OCI-LY7 (cell line): ENCODE results near the gene COX7A2L. TPM values are rescaled to one million over a fixed set of nuclear protein-coding genes. Genes with fewer than 3 reads are reported as not detected.

Source experiments
- BruUV-seq: library from RNA; stranded (reverse); fragments of 400-500 nt; replicated peaks from 2 replicates; lab custom pipeline; 2021; lab: Mats Ljungman, UMichigan
- CTCF ChIA-PET: fragments of 300-600 bp; sonication (Branson Sonifier 250); formaldehyde crosslinking; loops from one replicate; lab custom pipeline; 2022; ENCODE audit warnings: antibody characterized with exemption; ENCODE audit not compliant: unreplicated experiment; lab: Charles Lee
- POLR2A ChIA-PET: fragments of 300-600 bp; sonication (Branson Sonifier 250); formaldehyde crosslinking; loops from one replicate; lab custom pipeline; 2022; ENCODE audit warnings: antibody characterized with exemption; lab: Charles Lee
- DNase-seq: peaks from one replicate; pipeline ENCODE4 v3.0.0-alpha.2; 2015; ENCODE audit warnings: low spot score
- H2AFZ ChIP-seq: fragments of 200-600 bp; sonication (generic), shearing (Covaris generic); 2 replicates; pipeline ENCODE4 v1.6.1; 2014; ENCODE audit warnings: mild to moderate bottlenecking, antibody characterized with exemption, low read length, moderate library complexity
- H3K27ac ChIP-seq: fragments of 200-600 bp; sonication (generic); 2 replicates; pipeline ENCODE4 v1.5.1; 2014; ENCODE audit warnings: mixed run types, low read depth, mild to moderate bottlenecking, moderate library complexity, low read length, inconsistent platforms; ENCODE audit not compliant: poor library complexity, severe bottlenecking
- H3K36me3 ChIP-seq: fragments of 200-600 bp; sonication (generic); 2 replicates; pipeline ENCODE4 v1.6.1; 2014; ENCODE audit warnings: mild to moderate bottlenecking, antibody characterized with exemption, low read length, moderate library complexity, mixed read lengths; ENCODE audit not compliant: insufficient read depth
- H3K4me1 ChIP-seq: fragments of 200-600 bp; sonication (generic); 2 replicates; pipeline ENCODE4 v1.5.1; 2014; ENCODE audit warnings: mild to moderate bottlenecking, low read length; ENCODE audit not compliant: insufficient read depth, poor library complexity, severe bottlenecking
- H3K4me2 ChIP-seq: fragments of 200-600 bp; sonication (generic); 2 replicates; pipeline ENCODE4 v1.6.1; 2014; ENCODE audit warnings: mild to moderate bottlenecking, low read length
- H3K4me3 ChIP-seq: fragments of 200-600 bp; sonication (generic); 2 replicates; pipeline ENCODE4 v1.5.1; 2014; ENCODE audit warnings: mild to moderate bottlenecking, low read depth, low read length; ENCODE audit not compliant: poor library complexity, severe bottlenecking
- H3K79me2 ChIP-seq: fragments of 200-600 bp; sonication (generic); 2 replicates; pipeline ENCODE4 v1.6.1; 2016; ENCODE audit warnings: low read depth, mild to moderate bottlenecking, low read length, moderate library complexity, mixed read lengths; ENCODE audit not compliant: insufficient read depth
- H3K9me2 ChIP-seq: fragments of 200-600 bp; sonication (generic); 2 replicates; pipeline ENCODE4 v1.6.1; 2016; ENCODE audit warnings: mild to moderate bottlenecking, low read length, mixed read lengths; ENCODE audit not compliant: insufficient read depth
- H3K9me3 ChIP-seq: fragments of 200-600 bp; sonication (generic); 2 replicates; pipeline ENCODE4 v1.6.1; 2014; ENCODE audit warnings: mild to moderate bottlenecking, mixed run types, low read length, mixed read lengths
- H4K20me1 ChIP-seq: fragments of 200-600 bp; sonication (generic); 2 replicates; pipeline ENCODE4 v1.6.1; 2014; ENCODE audit warnings: mild to moderate bottlenecking, antibody characterized with exemption, low read length, moderate library complexity, mixed read lengths; ENCODE audit not compliant: insufficient read depth
- EZH2phosphoT487 ChIP-seq: fragments of 200-600 bp; sonication (generic); IDR thresholded peaks from 2 replicates; pipeline ENCODE4 v1.6.1; 2018; ENCODE audit warnings: low read depth, borderline replicate concordance, mild to moderate bottlenecking, mixed run types, antibody characterized with exemption, low read length, moderate library complexity, mixed read lengths
- intact Hi-C: fragments of 100-400 bp; cut with micrococcal nuclease; formaldehyde crosslinking; loops from one replicate; pipeline ENCODE4 v1.10.0; 2022; ENCODE audit not compliant: unreplicated experiment
- total RNA-seq, 2 experiments: library from RNA; depleted of rRNA in 1 of 2; stranded (reverse); fragments of >200 nt in 1 of 2; shearing (Covaris generic) in 1 of 2; gene quantifications; 2 replicates each; pipeline ENCODE4 v1.2.3, GENCODE V29; 2014 to 2022
- TF ChIP-seq, protein P1 (sequence below): fragments of 200-600 bp; sonication (generic); conservative IDR thresholded peaks from 2 replicates; pipeline ENCODE4 v1.5.1; 2014; ENCODE audit warnings: mild to moderate bottlenecking, antibody characterized with exemption, low read length, moderate library complexity, mixed read lengths

COX7A2L gene
- total RNA-seq, 2 experiments from 2014 or later, result 118 to 121 TPM

DNA sequence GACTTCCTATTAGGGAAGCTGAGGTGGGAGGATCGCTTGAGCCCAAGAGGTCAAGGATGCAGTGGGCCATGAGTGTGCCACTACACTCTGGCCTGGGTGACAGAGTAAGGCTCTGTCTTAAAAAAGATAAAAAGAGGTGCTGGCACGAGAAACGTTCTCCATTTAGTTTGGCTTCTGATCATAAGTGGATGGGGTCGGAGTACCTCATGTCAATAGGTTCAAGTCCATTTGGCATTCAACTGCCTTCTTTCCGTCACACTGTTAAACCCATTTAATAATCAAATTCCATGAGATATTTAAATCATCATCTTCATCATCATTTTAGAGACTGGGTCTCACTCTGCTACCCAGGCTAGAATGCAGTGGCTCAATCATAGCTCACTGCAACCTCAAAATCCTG lies 9.2 kb downstream of the COX7A2L start:
- Histone ChIP-seq H3K79me2 (peaks cover 43% of the 10 kb centered on the region), H3K4me3 (no peak overlapping the region), H3K9me2 (no peaks in the 10 kb centered on the region), H3K4me1 (no peaks in the 10 kb centered on the region), H3K36me3 (peaks cover 77% of the 10 kb centered on the region), H3K9me3 (no peaks in the 10 kb centered on the region), H3K4me2 (no peak overlapping the region), H3K27ac (no peak overlapping the region), H4K20me1 (peaks cover 3% of the 10 kb centered on the region; the same call in 1 of the 2 replicates), H2AFZ (no peak overlapping the region)
- no TSS peak for BruUV-seq
- no peak for DNase-seq
- TF ChIP-seq, protein P1, sequence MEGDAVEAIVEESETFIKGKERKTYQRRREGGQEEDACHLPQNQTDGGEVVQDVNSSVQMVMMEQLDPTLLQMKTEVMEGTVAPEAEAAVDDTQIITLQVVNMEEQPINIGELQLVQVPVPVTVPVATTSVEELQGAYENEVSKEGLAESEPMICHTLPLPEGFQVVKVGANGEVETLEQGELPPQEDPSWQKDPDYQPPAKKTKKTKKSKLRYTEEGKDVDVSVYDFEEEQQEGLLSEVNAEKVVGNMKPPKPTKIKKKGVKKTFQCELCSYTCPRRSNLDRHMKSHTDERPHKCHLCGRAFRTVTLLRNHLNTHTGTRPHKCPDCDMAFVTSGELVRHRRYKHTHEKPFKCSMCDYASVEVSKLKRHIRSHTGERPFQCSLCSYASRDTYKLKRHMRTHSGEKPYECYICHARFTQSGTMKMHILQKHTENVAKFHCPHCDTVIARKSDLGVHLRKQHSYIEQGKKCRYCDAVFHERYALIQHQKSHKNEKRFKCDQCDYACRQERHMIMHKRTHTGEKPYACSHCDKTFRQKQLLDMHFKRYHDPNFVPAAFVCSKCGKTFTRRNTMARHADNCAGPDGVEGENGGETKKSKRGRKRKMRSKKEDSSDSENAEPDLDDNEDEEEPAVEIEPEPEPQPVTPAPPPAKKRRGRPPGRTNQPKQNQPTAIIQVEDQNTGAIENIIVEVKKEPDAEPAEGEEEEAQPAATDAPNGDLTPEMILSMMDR, result no peak
- no peak for TF ChIP-seq EZH2phosphoT487
- ChIA-PET CTCF (no interaction called here), POLR2A (interaction anchor here (0.5 kb wide), 1 partner anchor 145 kb away, joined by 3 read pairs; no protein-coding TSS in a partner anchor)
- intact Hi-C loops, result no loop called here

DNA sequence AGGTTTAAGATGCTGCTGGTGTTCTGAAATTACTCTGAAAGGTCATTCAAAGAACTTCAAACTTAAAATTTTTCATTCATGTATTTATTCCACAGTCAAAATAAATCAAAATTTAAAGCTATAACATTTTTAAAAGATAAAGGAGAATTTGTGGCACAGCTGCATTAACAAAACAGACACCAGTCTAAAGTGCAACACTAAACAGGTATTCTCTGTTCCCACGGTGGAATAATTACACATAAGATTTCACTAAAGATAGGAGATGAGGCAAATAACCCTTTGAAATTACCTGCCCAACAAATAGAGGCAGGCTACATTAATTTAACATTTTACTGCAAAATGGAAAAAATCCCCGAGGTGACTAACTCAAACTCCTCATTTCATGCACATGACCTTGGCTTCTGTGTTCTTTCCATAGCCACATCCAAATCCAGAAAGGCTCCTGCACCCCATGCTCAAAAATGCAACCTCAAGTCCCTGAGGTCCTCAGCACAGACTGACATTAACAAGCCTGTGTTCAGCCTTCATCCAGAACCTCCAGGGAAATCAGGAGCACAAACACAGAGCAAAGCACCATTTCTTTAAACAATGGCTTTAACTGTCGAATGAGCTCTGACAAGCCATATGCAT lies 10.5 kb downstream of the COX7A2L start:
- POLR2A ChIA-PET, result no interaction called here

More for the DNA sequence above, 10.5 kb downstream of the COX7A2L start:
- CTCF ChIA-PET, result no interaction called here
- DNase-seq, result no peak
- intact Hi-C loops, result no loop called here
- Histone ChIP-seq H3K79me2 (peaks cover 30% of the 10 kb centered on the region), H3K36me3 (peaks cover 79% of the 10 kb centered on the region), H3K9me2 (no peaks in the 10 kb centered on the region), H3K27ac (no peak overlapping the region), H3K9me3 (no peaks in the 10 kb centered on the region), H3K4me1 (no peaks in the 10 kb centered on the region), H2AFZ (no peak overlapping the region), H4K20me1 (peaks cover 3% of the 10 kb centered on the region; the same call in 1 of the 2 replicates), H3K4me2 (no peak overlapping the region), H3K4me3 (no peak overlapping the region)
- TF ChIP-seq, protein P1, result no peak
- no peak for TF ChIP-seq EZH2phosphoT487
- TSS peak; percentile 56 for BruUV-seq
